ENCODE data around the gene TMEM117.

Gene TMEM117

GRCh38 chr12:43880547-43880946, 44.7 kb downstream of the TMEM117 start:
- Histone ChIP-seq H3K9me3 (no peaks in the 10 kb centered on the region), H3K4me3 (ENCODE audit: low read depth in 1 of 2, low read length in 1 of 2) (no peak overlapping the region), H3K4me1 (ENCODE audit: control insufficient read depth in 1 of 2, insufficient read depth in 1 of 2, low read depth in 1 of 2, low read length in 1 of 2) (no peaks in the 10 kb centered on the region), H3K27ac (no peak overlapping the region), H3K36me3 (no peaks in the 10 kb centered on the region), H3K27me3 (peaks cover 8% of the 10 kb centered on the region)
- TF ChIP-seq CTCF (IDR thresholded peaks at IDR 0.05), result no peak

- no peak for TF ChIP-seq CTCF (IDR thresholded peaks at IDR 0.05)
- H3K4me1 ChIP-seq (ENCODE audit: control insufficient read depth in 1 of 2, insufficient read depth in 1 of 2, low read depth in 1 of 2, low read length in 1 of 2), result no peaks in the 10 kb centered on the region
- H3K36me3 ChIP-seq, result no peaks in the 10 kb centered on the region
- H3K27ac ChIP-seq, result no peak overlapping the region
- H3K4me3 ChIP-seq (ENCODE audit: low read depth in 1 of 2, low read length in 1 of 2), result no peak overlapping the region
- no peaks in the 10 kb centered on the region for H3K9me3 ChIP-seq
- H3K27me3 ChIP-seq, result no peaks in the 10 kb centered on the region
These were observed 46.8 kb downstream of the TMEM117 start for GRCh38 chr12:43882578-43883178.

- H3K4me1 ChIP-seq (ENCODE audit: control insufficient read depth in 1 of 2, insufficient read depth in 1 of 2, low read depth in 1 of 2, low read length in 1 of 2), result no peaks in the 10 kb centered on the region
- H3K9me3 ChIP-seq, result no peaks in the 10 kb centered on the region
- H3K4me3 ChIP-seq (ENCODE audit: low read depth in 1 of 2, low read length in 1 of 2), result no peak overlapping the region
- H3K27ac ChIP-seq, result no peak overlapping the region
- no peaks in the 10 kb centered on the region for H3K36me3 ChIP-seq
- TF ChIP-seq CTCF (IDR thresholded peaks at IDR 0.05), result no peak
- no peaks in the 10 kb centered on the region for H3K27me3 ChIP-seq
These were observed 47.4 kb downstream of the TMEM117 start for GRCh38 chr12:43883311-43883710.

GRCh38 chr12:43883748-43884147, 47.9 kb downstream of the TMEM117 start:
- Histone ChIP-seq H3K27ac (no peak overlapping the region), H3K27me3 (no peaks in the 10 kb centered on the region), H3K4me3 (ENCODE audit: low read depth in 1 of 2, low read length in 1 of 2) (no peak overlapping the region), H3K9me3 (no peaks in the 10 kb centered on the region), H3K4me1 (ENCODE audit: control insufficient read depth in 1 of 2, insufficient read depth in 1 of 2, low read depth in 1 of 2, low read length in 1 of 2) (no peaks in the 10 kb centered on the region), H3K36me3 (no peaks in the 10 kb centered on the region)
- TF ChIP-seq CTCF (IDR thresholded peaks at IDR 0.05), result no peak

GRCh38 chr12:43884683-43885410, 49.0 kb downstream of the TMEM117 start:
- no peaks in the 10 kb centered on the region for H3K4me1 ChIP-seq (ENCODE audit: control insufficient read depth in 1 of 2, insufficient read depth in 1 of 2, low read depth in 1 of 2, low read length in 1 of 2)
- H3K4me3 ChIP-seq (ENCODE audit: low read depth in 1 of 2, low read length in 1 of 2), result no peak overlapping the region
- TF ChIP-seq CTCF (IDR thresholded peaks at IDR 0.05), result no peak
- no peaks in the 10 kb centered on the region for H3K9me3 ChIP-seq
- H3K27ac ChIP-seq, result no peak overlapping the region
- H3K27me3 ChIP-seq, result no peaks in the 10 kb centered on the region
- no peaks in the 10 kb centered on the region for H3K36me3 ChIP-seq
